NCI-H1694 treated with DMSO at 0.1 percent for 48 hours (cell line): ENCODE measurements around the gene CA10.

Source experiments
- DNase-seq: peaks from one replicate; lab custom pipeline; 2025; lab: John Stamatoyannopoulos, UW

Gene CA10

DNA sequence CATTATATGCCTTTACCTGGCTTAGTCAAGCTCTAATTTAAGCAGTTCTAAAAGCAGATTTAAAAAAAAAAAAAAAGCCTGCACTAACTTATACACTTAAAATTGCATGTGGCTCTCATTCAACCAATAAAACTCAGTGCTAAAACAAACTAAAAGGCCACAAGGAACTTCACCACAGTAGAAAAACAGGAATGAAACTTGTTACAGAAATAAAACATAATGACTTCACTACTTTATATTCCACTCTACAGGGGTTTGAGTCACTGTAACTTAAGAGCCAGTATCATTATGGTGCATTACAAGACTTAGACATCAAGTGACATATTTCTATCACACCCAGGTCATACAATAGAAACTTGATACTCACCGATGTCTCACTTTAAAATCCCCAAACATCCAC lies 11.1 kb downstream of the CA10 start:
- DNase-seq: no peak

DNA sequence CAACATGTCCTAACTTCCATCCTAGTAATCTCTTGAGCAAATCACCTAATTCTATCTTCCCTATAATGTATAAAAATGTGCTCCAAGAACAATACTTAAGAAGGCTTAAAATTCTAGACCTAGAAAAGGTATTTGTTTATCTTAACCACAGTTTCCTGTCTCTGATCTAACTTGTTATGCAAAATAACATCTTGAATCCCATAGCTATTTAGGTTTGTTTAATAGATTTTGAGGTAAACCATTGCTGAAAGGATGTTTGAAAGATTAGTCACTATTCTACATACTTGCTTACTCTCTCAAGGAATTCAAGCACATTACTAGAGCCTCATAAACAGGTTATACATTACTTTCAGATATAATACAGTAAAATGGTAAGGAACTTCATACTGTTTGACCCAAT lies 13.0 kb downstream of the CA10 start:
- no peak for DNase-seq

DNA sequence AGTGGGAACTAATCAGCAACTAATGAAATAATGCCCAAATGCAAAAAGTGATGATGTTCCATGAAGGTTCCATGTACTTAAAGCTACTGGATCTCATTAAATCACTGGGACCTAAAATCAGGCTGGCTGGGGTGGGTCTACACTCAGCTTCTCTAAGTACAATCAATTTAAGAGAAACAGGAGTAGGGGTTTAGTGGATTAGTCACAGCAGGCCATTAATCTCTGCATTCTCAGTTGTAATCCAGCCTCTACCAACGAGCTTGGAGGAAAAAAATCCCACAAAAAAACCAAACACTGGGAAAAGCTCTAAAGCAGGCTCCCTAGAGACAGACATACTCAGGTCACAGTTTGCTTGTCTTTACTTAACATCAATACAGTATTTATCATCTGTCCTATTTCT lies 15.0 kb downstream of the CA10 start:
- DNase-seq: no peak

DNA sequence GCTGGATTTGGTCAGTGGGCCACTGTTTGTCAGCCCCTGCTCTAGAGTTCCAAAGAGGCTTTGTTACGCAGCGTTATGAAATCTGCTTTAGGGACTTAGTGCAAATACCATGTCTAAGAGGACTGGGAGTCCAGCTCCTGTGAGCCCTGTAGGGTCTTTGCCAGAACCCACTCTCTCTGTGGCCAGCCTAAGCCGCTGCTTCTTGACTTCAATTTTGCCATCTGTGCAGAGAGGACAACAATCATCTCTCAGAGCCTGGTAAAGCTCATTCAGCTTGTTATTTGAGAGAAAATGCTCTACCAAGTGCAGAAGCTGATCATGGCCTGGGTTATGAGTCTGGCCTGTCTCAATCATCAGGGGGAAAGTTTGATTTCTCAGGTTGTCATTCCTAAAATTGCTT lies 17.9 kb downstream of the CA10 start:
- DNase-seq: no peak

- DNase-seq: no peak
Observed at GRCh38 chr17:52138752-52139151, 19.8 kb downstream of the CA10 start.

- no peak for DNase-seq
Observed at GRCh38 chr17:52138350-52138749, 20.2 kb downstream of the CA10 start.

- peak; percentile 91 for DNase-seq
Observed at GRCh38 chr17:52136166-52136565, 22.3 kb downstream of the CA10 start.

- DNase-seq: no peak
Observed at GRCh38 chr17:52134641-52135040, 23.9 kb downstream of the CA10 start.

GRCh38 chr17:52128721-52129120 lies 29.8 kb downstream of the CA10 start:
- no peak for DNase-seq

GRCh38 chr17:52124993-52125392 lies 33.5 kb downstream of the CA10 start:
- DNase-seq: no peak

GRCh38 chr17:52124561-52124960 lies 34.0 kb downstream of the CA10 start:
- DNase-seq: no peak

- no peak for DNase-seq
Observed at GRCh38 chr17:52120465-52120864, 38.0 kb downstream of the CA10 start.

DNA sequence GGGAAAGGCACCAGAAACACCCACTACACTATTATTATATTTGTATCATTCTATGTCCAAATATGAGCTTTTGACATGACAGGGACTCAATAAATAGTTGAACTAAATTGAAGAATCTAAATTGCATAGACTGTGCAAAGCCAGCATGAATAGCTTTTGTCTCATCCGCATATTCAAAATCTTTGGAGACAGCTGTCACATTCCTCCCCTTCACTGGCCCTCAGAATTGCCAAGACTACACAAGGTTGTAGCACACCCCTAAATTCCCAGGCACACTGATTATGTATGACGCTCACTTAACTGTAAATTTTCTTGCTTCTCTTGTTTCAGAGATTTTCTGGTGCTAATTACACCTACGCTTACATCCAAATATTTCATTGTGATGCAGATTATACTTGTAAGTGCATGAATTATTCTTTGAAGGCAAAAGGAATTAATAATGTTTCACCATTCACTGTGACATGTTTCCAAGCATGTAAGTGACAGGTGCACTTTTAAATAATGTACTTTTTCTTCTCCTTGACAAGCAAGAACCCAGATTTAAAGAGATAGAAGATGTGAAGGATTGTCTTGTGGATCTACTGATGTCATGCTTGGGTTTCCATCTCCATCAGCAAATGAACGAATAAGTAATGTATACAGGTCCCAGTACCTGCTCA lies 47.5 kb downstream of the CA10 start:
- no peak for DNase-seq

DNA sequence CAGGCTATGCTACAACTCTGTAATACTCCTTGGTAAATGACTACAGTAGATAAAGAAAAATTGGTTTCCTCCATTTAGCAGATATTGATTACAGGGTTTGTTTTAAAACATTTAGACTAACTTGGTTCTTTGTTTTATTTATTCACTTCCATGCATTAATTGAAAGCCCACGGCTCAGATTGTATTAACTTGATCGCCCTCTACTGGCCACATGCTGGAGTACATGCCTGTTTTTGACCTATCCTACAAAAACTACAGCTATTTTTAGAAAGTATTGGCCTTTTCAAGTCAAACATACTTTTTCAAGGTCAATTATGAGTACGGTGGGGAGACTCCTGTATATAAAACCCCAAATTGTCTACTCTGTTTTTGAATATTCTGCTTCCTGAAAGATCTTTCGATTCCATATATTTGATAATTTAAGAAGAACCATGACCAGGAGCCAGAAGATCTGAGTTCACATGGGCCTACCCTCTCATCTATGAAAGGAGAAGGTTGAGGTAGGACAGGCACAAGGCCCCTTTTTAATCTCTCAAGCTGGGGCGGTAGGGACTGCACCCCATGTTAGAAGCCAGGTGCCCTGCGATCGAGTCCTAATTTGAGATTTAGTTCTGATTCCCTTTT lies 51.8 kb downstream of the CA10 start:
- DNase-seq: peak; percentile 56

GRCh38 chr17:52106072-52106471 lies 52.4 kb downstream of the CA10 start:
- no peak for DNase-seq

DNA sequence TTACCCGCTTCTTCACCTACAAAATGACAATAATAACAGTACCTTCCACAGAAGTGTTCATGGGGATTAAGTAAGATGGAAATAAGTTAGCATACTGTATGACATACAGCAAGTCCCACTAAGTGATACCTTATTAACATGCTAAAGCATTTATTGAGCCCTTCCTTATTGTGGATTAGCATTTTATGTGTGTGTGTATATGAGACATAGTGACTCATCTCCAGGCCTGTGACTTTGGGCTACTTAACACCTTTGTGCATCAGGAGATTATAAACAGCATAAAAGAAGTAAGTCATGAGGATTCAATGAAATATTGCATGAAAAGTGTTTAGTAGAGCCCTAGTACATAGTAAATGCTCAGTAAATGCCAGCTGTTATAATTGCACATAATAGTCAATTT lies 52.9 kb downstream of the CA10 start:
- DNase-seq: no peak

DNA sequence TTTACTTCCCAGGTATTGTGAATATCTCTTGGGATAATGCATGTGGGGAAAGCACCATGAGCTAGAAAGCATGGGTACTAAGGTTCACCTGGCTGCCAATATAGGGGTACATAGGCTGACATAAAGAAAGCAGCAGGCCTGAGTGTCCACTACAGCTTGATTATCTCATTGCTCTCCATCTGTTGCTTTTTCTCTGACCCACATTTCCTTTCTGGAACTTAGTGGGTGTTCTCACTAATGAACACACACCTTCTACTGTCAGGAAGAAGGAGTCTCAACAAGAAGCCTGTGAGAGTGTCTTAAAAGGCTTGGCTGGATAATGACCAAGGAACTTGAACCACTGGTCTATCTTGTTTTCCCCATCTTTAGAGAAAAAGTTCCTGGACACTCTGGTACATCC lies 62.5 kb downstream of the CA10 start:
- DNase-seq: no peak

GRCh38 chr17:52084176-52084575 lies 74.3 kb downstream of the CA10 start:
- DNase-seq: no peak

DNA sequence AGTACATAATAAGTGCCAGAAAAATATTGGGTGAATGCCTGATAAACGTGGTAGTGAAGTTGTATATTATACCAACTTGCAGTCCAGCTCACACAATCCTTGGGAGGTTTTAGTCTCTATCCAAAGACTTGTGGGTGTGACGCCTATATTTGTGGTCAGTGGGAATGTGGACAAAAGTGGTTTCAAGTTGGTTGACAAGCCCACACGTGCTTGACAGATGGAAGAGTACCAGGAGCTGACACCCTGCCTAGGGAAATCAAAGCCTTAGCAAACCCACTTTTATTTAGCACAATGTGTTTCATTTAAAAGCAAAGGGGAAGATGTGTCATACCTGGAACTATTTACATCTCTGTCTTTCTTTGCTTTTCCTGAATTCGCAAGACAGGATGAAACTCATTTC lies 79.0 kb downstream of the CA10 start:
- no peak for DNase-seq

DNA sequence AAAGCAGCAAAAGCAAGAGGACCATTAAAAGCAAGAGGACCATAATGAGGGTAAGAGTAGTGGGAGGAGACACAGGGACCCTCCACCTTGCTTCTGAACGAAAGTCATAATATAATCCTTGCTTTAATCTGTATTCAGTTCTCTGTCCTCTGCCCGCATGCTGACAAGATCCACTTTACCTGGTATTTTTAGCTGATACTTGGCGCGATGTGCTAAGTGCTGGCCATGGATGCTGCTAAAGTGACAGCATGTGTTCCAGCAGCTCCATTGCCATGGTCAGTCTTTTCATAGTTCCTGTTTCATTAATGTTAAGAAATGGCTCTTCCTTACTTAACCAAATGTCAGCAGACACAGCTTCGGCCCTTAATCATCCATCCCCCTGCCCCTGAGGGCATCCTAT lies 86.8 kb downstream of the CA10 start:
- DNase-seq: no peak

DNA sequence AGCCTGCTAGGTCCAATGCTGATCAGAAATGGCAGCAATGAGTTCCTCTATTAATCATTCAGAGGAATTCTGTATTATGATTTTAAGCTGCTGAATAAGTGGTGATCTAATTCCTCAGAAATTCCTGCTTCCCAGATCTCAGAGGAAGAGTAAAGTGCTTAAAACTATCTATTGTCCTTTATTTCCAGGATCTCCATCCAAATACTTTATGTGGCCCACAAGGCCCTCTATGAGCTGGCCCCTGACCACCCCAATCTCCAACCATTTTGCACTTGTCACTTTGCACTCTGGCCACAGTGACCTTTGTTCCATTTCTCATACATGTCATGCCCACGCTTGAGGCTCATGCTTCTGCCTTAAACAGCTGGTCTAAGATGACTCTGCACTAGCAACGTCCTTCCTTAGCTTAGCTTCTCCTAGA lies 93.7 kb downstream of the CA10 start:
- DNase-seq: no peak

DNA sequence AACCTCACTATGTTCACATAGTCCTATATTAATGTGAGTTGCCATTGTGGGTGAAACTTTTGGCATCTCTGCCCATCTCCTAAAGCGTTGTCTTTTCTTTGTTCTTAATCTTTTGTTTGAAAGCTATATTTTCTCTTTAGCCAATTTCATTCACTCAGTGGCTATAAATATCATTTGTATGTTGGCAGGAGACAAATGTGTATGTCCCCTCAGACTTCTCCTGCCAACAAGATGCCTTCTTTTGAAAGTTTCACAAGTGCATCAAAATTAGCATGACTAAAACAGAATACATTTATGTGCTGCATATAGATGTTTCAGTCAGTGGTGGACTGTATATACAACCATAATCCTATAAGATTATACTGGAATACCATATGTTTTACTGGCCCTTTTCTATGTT lies 109.0 kb downstream of the CA10 start:
- DNase-seq: no peak

GRCh38 chr17:52049051-52049450 lies 109.5 kb downstream of the CA10 start:
- no peak for DNase-seq
